ENCODE results near the gene FRY. TPM values are rescaled to one million over a fixed set of nuclear protein-coding genes. Genes with fewer than 3 reads are reported as not detected.

The FRY gene
- total and polyA plus RNA-seq, 4 donors, result 6.2 to 31.2 (median 12.7) TPM

GRCh38 chr13:32092496-32092895, 60.9 kb downstream of the FRY start:
- no peak for DNase-seq (ENCODE audit: low spot score)
- TF ChIP-seq HNF4A (conservative IDR thresholded peaks at IDR 0.05) (no peak), TAF1 (conservative IDR thresholded peaks at IDR 0.05) (no peak), YY1 (IDR thresholded peaks at IDR 0.05) (no peak), ZBTB33 (IDR thresholded peaks at IDR 0.05) (no peak), REST (IDR thresholded peaks at IDR 0.05) (no peak)
- no peaks in the 10 kb centered on the region for H3K9me3 ChIP-seq (ENCODE audit: control insufficient read depth in 4 of 4, low read length in 3 of 4)

GRCh38 chr13:32093006-32093405, 61.4 kb downstream of the FRY start:
- no peak overlapping the region for H3K27ac ChIP-seq (ENCODE audit: low read depth in 1 of 2, low read length in 2 of 2)
- H3K9me3 ChIP-seq (ENCODE audit: control insufficient read depth in 4 of 4, low read length in 3 of 4), result no peaks in the 10 kb centered on the region
- WGBS, result 87% methylated on average over 2 of the region's 2 CpGs
- peaks cover 0 to 9% (median 0%) of the 10 kb centered on the region in 4 donors for H3K36me3 ChIP-seq (ENCODE audit: control insufficient read depth in 4 of 4, insufficient read depth in 3 of 4, low read depth in 1 of 4, low read length in 3 of 4)
- H3K4me3 ChIP-seq (ENCODE audit: low read depth in 1 of 3, low read length in 3 of 3), result no peak overlapping the region
- no peak overlapping the region for H3K9ac ChIP-seq (ENCODE audit: low read depth in 1 of 2, low read length in 2 of 2)
- TF ChIP-seq MAX (IDR thresholded peaks at IDR 0.05) (no peak), REST (IDR thresholded peaks at IDR 0.05) (no peak), YY1 (IDR thresholded peaks at IDR 0.05) (no peak), HNF4G (IDR thresholded peaks at IDR 0.05) (no peak), ATF3 (IDR thresholded peaks at IDR 0.05) (no peak)
- no peak for DNase-seq (ENCODE audit: low spot score)
- H3K27me3 ChIP-seq (ENCODE audit: control insufficient read depth in 4 of 4, insufficient read depth in 4 of 4, low read length in 3 of 4), result no peaks in the 10 kb centered on the region
- no peaks in the 10 kb centered on the region for H3K4me1 ChIP-seq (ENCODE audit: control insufficient read depth in 4 of 4, insufficient read depth in 4 of 4, low read length in 3 of 4)

More at GRCh38 chr13:32092496-32092895, 60.9 kb downstream of the FRY start:
- Histone ChIP-seq H3K9ac (ENCODE audit: low read depth in 1 of 2, low read length in 2 of 2) (no peak overlapping the region), H3K4me1 (ENCODE audit: control insufficient read depth in 4 of 4, insufficient read depth in 4 of 4, low read length in 3 of 4) (no peaks in the 10 kb centered on the region), H3K27me3 (ENCODE audit: control insufficient read depth in 4 of 4, insufficient read depth in 4 of 4, low read length in 3 of 4) (no peaks in the 10 kb centered on the region), H3K36me3 (ENCODE audit: control insufficient read depth in 4 of 4, insufficient read depth in 3 of 4, low read depth in 1 of 4, low read length in 3 of 4) (peaks cover 0 to 9% (median 0%) of the 10 kb centered on the region in 4 donors), H3K4me3 (ENCODE audit: low read depth in 1 of 3, low read length in 3 of 3) (no peak overlapping the region), H3K27ac (ENCODE audit: low read depth in 1 of 2, low read length in 2 of 2) (no peak overlapping the region)
- 92% methylated on average over 5 of the region's 5 CpGs for WGBS
